Measurements from ENCODE around the gene TNRC6C.

- TF ChIP-seq, protein P1, sequence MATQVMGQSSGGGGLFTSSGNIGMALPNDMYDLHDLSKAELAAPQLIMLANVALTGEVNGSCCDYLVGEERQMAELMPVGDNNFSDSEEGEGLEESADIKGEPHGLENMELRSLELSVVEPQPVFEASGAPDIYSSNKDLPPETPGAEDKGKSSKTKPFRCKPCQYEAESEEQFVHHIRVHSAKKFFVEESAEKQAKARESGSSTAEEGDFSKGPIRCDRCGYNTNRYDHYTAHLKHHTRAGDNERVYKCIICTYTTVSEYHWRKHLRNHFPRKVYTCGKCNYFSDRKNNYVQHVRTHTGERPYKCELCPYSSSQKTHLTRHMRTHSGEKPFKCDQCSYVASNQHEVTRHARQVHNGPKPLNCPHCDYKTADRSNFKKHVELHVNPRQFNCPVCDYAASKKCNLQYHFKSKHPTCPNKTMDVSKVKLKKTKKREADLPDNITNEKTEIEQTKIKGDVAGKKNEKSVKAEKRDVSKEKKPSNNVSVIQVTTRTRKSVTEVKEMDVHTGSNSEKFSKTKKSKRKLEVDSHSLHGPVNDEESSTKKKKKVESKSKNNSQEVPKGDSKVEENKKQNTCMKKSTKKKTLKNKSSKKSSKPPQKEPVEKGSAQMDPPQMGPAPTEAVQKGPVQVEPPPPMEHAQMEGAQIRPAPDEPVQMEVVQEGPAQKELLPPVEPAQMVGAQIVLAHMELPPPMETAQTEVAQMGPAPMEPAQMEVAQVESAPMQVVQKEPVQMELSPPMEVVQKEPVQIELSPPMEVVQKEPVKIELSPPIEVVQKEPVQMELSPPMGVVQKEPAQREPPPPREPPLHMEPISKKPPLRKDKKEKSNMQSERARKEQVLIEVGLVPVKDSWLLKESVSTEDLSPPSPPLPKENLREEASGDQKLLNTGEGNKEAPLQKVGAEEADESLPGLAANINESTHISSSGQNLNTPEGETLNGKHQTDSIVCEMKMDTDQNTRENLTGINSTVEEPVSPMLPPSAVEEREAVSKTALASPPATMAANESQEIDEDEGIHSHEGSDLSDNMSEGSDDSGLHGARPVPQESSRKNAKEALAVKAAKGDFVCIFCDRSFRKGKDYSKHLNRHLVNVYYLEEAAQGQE (IDR thresholded peaks at IDR 0.05; ENCODE audit: unreplicated experiment): no peak
- no peak for TF ChIP-seq CTCF (conservative IDR thresholded peaks at IDR 0.05; ENCODE audit: low read depth in 2 of 2)
- TF ChIP-seq POLR2AphosphoS5 (IDR thresholded peaks at IDR 0.05; ENCODE audit: low read depth): no peak
Observed at GRCh38 chr17:78109489-78109761, 150.9 kb downstream of the TNRC6C start.

All from GM23338 (cell line).